ENCODE data around the gene RASAL2.

Gene RASAL2

DNA sequence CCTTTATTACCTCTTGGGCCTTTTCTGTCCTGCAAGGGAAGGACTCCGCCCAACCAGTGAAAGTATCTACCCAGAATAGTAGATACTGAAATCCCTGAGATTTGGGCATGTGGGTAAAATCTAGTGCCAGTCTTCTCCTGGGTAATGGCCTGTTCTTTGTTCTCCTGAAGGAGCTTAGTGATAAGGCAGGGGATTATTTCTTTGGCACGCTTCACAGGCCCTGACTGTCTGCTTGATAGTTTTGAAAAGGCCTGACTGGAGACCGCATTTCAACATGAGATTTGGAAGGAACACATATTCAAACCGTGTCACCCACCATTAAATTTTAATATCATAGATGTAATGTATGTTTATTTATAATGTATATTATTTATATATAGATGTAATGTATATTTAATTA is 48.9 kb downstream of the RASAL2 start:
- Histone ChIP-seq H3K27me3 (ENCODE audit: low read depth, low read length) (no peaks in the 10 kb centered on the region), H4K20me1 (ENCODE audit: insufficient read depth, low read length) (no peaks in the 10 kb centered on the region), H2AFZ (ENCODE audit: low read depth, low read length) (no peak overlapping the region), H3K9ac (ENCODE audit: low read length) (no peak overlapping the region), H3K9me3 (ENCODE audit: insufficient read depth, low read length) (no peaks in the 10 kb centered on the region), H3K79me2 (ENCODE audit: low read length) (no peaks in the 10 kb centered on the region), H3K27ac (ENCODE audit: low read length) (no peak overlapping the region), H3K36me3 (replicated peaks; ENCODE audit: low read depth, low read length) (no peaks in the 10 kb centered on the region), H3K4me1 (ENCODE audit: low read length) (peaks cover 11% of the 10 kb centered on the region), H3K4me3 (ENCODE audit: low read length) (no peak overlapping the region), H3K4me2 (ENCODE audit: low read length) (no peak overlapping the region)
- TF ChIP-seq EZH2phosphoT487 (IDR thresholded peaks at IDR 0.05; ENCODE audit: low read depth): no peak
- TF ChIP-seq, protein P1, sequence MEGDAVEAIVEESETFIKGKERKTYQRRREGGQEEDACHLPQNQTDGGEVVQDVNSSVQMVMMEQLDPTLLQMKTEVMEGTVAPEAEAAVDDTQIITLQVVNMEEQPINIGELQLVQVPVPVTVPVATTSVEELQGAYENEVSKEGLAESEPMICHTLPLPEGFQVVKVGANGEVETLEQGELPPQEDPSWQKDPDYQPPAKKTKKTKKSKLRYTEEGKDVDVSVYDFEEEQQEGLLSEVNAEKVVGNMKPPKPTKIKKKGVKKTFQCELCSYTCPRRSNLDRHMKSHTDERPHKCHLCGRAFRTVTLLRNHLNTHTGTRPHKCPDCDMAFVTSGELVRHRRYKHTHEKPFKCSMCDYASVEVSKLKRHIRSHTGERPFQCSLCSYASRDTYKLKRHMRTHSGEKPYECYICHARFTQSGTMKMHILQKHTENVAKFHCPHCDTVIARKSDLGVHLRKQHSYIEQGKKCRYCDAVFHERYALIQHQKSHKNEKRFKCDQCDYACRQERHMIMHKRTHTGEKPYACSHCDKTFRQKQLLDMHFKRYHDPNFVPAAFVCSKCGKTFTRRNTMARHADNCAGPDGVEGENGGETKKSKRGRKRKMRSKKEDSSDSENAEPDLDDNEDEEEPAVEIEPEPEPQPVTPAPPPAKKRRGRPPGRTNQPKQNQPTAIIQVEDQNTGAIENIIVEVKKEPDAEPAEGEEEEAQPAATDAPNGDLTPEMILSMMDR (IDR thresholded peaks at IDR 0.05; ENCODE audit: low read depth, low read length): no peak

DNA sequence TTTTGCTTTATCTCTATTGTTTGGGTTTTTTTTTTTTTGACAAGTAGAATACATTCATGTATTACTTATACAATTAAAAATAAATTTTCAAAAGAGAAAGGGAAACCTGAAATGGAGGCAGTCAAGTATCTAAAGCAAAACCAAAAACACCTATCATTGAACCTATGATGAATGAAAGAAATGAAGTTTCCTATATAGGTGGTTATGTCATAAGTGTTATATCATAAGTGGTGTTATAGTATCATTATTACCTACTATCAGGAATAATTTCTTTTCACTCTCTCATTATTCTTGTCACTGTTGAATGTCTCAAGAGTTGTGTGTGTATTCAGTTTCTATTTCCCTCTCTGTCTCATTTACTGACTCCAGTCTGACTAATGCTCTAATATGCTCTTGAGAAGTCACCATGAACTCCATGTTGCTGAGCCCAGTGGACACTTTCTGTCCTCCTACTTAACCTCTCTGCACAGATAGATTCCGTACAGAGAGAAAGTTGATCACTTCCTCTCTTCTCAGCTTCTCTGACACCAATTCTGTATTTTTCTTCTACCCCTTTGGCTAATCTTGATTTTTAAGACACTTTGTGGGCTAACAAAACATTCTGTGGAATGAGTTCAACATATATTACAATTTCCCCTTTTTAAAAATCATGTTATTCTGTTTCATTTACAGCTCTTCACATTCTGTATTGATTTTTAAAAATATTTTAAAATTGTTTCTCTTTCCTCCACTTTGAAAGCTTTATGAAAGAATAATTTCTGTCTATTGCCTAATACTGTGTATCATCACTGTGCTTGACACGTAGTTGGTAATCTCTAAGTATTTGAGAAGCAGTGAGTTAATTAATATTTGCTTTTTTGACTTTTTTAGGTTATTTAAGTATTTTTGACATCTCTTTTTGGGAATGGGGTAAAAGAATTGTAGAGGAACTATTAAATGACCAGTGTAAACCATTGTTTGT is 50.1 kb downstream of the RASAL2 start:
- Histone ChIP-seq H3K27ac (ENCODE audit: low read length) (no peak overlapping the region), H4K20me1 (ENCODE audit: insufficient read depth, low read length) (no peaks in the 10 kb centered on the region), H3K4me2 (ENCODE audit: low read length) (peak overlapping the region; percentile 17; the same call in 1 of the 2 replicates), H3K4me3 (ENCODE audit: low read length) (no peak overlapping the region), H3K9me3 (ENCODE audit: insufficient read depth, low read length) (no peaks in the 10 kb centered on the region), H3K9ac (ENCODE audit: low read length) (no peak overlapping the region), H3K27me3 (ENCODE audit: low read depth, low read length) (no peaks in the 10 kb centered on the region), H3K4me1 (ENCODE audit: low read length) (peaks cover 9% of the 10 kb centered on the region), H3K79me2 (ENCODE audit: low read length) (no peaks in the 10 kb centered on the region), H2AFZ (ENCODE audit: low read depth, low read length) (0 out of 2 replicates have a peak overlapping the region, but pooled peaks have one; percentile 10), H3K36me3 (replicated peaks; ENCODE audit: low read depth, low read length) (no peaks in the 10 kb centered on the region)
- TF ChIP-seq, protein P1 (IDR thresholded peaks at IDR 0.05; ENCODE audit: low read depth, low read length): no peak
- TF ChIP-seq EZH2phosphoT487 (IDR thresholded peaks at IDR 0.05; ENCODE audit: low read depth): no peak

DNA sequence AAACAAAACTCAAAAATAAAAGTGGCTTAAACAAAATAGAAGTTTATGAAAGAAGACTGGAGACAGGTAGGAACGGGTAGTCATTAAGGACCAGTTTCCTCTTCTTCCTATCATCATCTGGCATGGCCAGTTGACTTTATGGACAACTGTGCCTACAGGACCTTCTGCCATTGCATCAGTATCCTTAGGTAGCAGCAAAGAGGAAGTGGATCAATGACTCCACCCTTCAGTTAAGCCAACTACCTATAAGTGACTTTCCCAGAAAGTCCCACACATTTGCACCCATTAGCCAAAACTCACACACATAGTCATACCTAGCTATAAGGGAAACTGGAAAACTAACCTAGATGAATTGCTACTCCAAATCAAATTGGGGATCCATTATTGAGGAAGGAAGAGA is 51.7 kb downstream of the RASAL2 start:
- Histone ChIP-seq H3K27me3 (ENCODE audit: low read depth, low read length) (no peaks in the 10 kb centered on the region), H3K4me2 (ENCODE audit: low read length) (no peak overlapping the region), H3K79me2 (ENCODE audit: low read length) (no peaks in the 10 kb centered on the region), H3K4me3 (ENCODE audit: low read length) (no peak overlapping the region), H4K20me1 (ENCODE audit: insufficient read depth, low read length) (no peaks in the 10 kb centered on the region), H3K9me3 (ENCODE audit: insufficient read depth, low read length) (no peaks in the 10 kb centered on the region), H3K9ac (ENCODE audit: low read length) (no peak overlapping the region), H2AFZ (ENCODE audit: low read depth, low read length) (no peak overlapping the region), H3K36me3 (replicated peaks; ENCODE audit: low read depth, low read length) (no peaks in the 10 kb centered on the region), H3K27ac (ENCODE audit: low read length) (no peak overlapping the region), H3K4me1 (ENCODE audit: low read length) (peaks cover 9% of the 10 kb centered on the region)
- TF ChIP-seq, protein P1 (IDR thresholded peaks at IDR 0.05; ENCODE audit: low read depth, low read length): no peak
- no peak for TF ChIP-seq EZH2phosphoT487 (IDR thresholded peaks at IDR 0.05; ENCODE audit: low read depth)

DNA sequence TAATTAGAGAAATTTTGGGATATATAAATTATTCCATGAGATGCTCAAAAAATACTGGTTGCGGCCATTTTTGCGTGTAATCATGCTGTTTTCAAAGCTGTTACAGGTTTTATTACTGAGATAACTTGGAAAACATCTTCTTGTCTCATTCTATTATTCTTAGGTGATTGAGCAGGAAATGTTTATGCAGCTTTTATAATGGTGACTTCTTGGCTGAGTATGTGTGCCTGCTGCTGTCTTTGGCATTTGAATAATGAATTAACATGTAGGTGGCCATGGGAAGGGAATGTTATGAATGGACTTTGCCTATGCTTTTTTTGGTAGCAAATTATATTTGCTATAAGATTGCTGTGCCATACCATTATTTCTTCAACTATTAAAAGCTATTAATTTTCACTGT is 52.5 kb downstream of the RASAL2 start:
- no peak overlapping the region for H3K27ac ChIP-seq (ENCODE audit: low read length)
- no peaks in the 10 kb centered on the region for H3K9me3 ChIP-seq (ENCODE audit: insufficient read depth, low read length)
- TF ChIP-seq, protein P1 (IDR thresholded peaks at IDR 0.05; ENCODE audit: low read depth, low read length): no peak
- TF ChIP-seq EZH2phosphoT487 (IDR thresholded peaks at IDR 0.05; ENCODE audit: low read depth): no peak
- no peaks in the 10 kb centered on the region for H3K27me3 ChIP-seq (ENCODE audit: low read depth, low read length)
- H3K4me1 ChIP-seq (ENCODE audit: low read length): peaks cover 9% of the 10 kb centered on the region
- no peak overlapping the region for H3K4me2 ChIP-seq (ENCODE audit: low read length)
- no peaks in the 10 kb centered on the region for H4K20me1 ChIP-seq (ENCODE audit: insufficient read depth, low read length)
- no peaks in the 10 kb centered on the region for H3K79me2 ChIP-seq (ENCODE audit: low read length)
- no peak overlapping the region for H3K9ac ChIP-seq (ENCODE audit: low read length)
- H2AFZ ChIP-seq (ENCODE audit: low read depth, low read length): no peak overlapping the region
- no peaks in the 10 kb centered on the region for H3K36me3 ChIP-seq (replicated peaks; ENCODE audit: low read depth, low read length)
- H3K4me3 ChIP-seq (ENCODE audit: low read length): no peak overlapping the region
